ENCODE measurements around the gene INS. TPM values are rescaled to one million over a fixed set of nuclear protein-coding genes. Genes with fewer than 3 reads are reported as not detected.
"Not testable (repeated sequence)": the region's sequence is repeated elsewhere in the genome, so short reads cannot be mapped to it uniquely, and the experiment has no call there.

The INS gene
- total RNA-seq, 2 donors from 2014 or later, result not detected

DNA sequence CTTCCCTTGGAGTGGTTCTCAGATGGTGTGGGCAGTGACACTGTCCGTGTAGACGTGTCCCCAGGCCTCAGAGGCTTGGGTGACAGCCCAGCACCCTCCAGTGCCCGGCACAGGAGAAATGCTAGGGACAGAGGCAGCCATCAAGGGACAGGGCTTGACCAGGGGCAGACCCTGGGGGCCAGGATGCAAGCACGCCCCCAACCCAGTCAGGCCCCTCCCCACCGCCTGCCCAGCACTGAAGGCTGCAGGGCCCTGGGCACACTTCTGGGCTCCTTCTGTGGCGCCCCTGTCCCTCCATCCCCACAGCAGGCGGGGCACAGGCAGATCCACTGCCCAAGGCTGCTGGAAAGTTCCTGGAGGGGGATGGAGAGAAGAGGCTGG lies 32.9 kb downstream of the INS start:
- DNase-seq (ENCODE audit: low spot score) (no peak), ATAC-seq (ENCODE audit: insufficient number of reproducible peaks, low FRiP score, low read depth) (no peak)
- Histone ChIP-seq H3K4me3 (no peak overlapping the region), H3K27ac (no peak overlapping the region), H3K9me3 (no peaks in the 10 kb centered on the region), H3K36me3 (no peaks in the 10 kb centered on the region), H3K4me1 (ENCODE audit: control insufficient read depth in 1 of 2, low read depth in 2 of 2) (no peaks in the 10 kb centered on the region), H3K27me3 (replicated peaks; ENCODE audit: insufficient read depth) (no peaks in the 10 kb centered on the region)
- TF ChIP-seq, protein P1, sequence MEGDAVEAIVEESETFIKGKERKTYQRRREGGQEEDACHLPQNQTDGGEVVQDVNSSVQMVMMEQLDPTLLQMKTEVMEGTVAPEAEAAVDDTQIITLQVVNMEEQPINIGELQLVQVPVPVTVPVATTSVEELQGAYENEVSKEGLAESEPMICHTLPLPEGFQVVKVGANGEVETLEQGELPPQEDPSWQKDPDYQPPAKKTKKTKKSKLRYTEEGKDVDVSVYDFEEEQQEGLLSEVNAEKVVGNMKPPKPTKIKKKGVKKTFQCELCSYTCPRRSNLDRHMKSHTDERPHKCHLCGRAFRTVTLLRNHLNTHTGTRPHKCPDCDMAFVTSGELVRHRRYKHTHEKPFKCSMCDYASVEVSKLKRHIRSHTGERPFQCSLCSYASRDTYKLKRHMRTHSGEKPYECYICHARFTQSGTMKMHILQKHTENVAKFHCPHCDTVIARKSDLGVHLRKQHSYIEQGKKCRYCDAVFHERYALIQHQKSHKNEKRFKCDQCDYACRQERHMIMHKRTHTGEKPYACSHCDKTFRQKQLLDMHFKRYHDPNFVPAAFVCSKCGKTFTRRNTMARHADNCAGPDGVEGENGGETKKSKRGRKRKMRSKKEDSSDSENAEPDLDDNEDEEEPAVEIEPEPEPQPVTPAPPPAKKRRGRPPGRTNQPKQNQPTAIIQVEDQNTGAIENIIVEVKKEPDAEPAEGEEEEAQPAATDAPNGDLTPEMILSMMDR (IDR thresholded peaks at IDR 0.05), result no peak

DNA sequence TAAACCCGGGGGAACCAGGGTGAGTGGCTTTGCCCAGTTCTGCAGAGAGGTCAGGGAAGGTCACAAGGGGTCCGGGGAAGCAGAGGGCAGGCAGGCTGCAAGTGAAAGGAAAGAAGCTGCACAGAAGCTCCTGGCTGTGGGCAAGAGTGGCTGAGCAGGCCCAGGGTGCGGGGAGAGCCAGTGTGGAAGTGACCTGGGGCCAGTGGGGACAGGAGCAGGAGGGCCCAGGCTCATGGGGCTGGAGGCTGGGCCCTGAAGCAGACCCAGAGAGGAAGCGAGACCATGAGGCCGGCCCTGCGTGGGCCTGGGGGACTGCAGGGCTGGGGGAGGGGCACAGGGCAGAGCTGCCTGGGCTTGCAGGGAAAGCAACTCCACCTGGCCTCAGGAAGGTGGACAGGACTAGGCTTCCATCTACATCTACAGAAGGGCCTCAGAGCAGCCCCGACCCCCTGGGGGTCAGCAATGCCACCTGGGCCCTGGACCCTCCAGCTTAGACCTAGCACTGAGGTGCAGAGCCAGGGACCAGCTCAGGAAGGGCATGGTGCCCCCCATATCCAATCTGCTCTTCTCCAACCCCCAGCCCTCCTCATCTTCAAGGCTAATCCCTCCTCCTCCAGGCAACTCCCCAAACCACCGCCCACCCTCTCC lies 33.4 kb downstream of the INS start:
- Histone ChIP-seq H3K9me3 (no peaks in the 10 kb centered on the region), H3K4me3 (no peak overlapping the region), H3K27me3 (replicated peaks; ENCODE audit: insufficient read depth) (no peaks in the 10 kb centered on the region), H3K27ac (no peak overlapping the region), H3K4me1 (ENCODE audit: control insufficient read depth in 1 of 2, low read depth in 2 of 2) (no peaks in the 10 kb centered on the region), H3K36me3 (no peaks in the 10 kb centered on the region)
- ATAC-seq (ENCODE audit: insufficient number of reproducible peaks, low FRiP score, low read depth) (no peak), DNase-seq (ENCODE audit: low spot score) (no peak)
- TF ChIP-seq, protein P1 (IDR thresholded peaks at IDR 0.05), result no peak

DNA sequence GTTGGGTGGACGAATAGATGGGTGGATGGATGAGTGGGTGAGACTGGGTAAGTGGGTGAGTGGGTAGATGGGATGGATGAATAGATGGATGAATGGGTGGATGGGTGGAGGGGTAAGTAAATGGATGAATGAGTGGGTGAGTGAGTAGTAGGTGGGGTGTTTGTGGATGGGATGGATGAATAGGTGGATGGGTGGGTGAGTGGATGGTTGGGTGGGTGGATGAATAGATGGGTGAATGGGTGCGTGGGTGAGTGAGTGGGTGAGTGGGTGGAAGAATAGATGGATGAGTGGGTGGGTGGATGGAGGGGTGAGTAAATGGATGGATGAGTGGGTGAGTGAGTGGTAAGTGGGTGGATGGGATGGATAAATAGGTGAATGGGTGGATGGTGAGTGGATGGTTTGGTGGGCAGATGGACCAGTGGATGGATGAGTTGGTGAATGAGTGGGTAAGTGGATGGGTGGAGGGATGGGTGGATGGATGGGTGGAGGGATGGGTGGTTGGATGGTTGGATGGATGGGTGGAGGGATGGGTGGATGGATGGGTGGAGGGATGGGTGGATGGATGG lies 34.4 kb downstream of the INS start:
- DNase-seq (ENCODE audit: low spot score), result no peak
- Histone ChIP-seq H3K36me3 (no peaks in the 10 kb centered on the region), H3K27me3 (replicated peaks; ENCODE audit: insufficient read depth) (no peaks in the 10 kb centered on the region), H3K27ac (no peak overlapping the region), H3K4me3 (no peak overlapping the region), H3K4me1 (ENCODE audit: control insufficient read depth in 1 of 2, low read depth in 2 of 2) (no peaks in the 10 kb centered on the region), H3K9me3 (no peaks in the 10 kb centered on the region)
- TF ChIP-seq, protein P1 (IDR thresholded peaks at IDR 0.05), result no peak
- no peak for ATAC-seq (ENCODE audit: insufficient number of reproducible peaks, low FRiP score, low read depth)

DNA sequence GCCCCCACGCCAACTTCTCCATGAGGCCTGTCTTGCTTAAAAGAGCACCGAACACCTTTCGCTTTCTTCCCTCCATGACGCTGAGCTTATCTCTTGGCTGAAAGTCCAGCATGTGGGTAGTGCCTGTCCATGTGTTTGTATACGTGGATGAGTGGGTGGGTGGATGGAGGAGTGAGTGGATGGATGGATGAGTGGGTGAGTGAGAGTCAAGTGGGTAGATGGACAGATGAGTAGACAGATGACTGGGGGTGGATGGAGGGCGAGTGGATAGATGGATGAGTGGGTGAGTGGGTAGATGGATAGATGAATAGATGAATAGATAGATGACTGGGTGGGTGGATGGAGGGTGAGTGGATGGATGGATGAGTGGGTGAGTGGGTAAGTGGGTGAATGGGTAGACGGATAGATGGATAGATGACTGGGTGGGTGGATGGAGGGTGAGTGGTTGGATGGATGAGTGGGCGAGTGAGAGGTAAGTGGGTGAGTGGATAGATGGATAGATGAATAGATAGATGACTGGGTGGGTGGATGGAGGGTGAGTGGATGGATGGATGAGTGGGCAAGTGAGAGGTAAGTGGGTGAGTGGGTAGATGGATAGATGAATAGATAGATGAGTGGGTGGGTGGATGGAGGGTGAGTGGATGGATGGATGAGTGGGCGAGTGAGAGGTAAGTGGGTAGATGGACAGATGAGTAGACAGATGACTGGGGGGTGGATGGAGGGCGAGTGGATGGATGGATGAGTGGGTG lies 36.1 kb downstream of the INS start:
- not testable (repeated sequence) for H3K36me3 ChIP-seq; H3K4me3 ChIP-seq; H3K4me1 ChIP-seq (ENCODE audit: control insufficient read depth in 1 of 2, low read depth in 2 of 2); ATAC-seq (ENCODE audit: insufficient number of reproducible peaks, low FRiP score, low read depth); H3K9me3 ChIP-seq; DNase-seq (ENCODE audit: low spot score); H3K27ac ChIP-seq; H3K27me3 ChIP-seq (replicated peaks; ENCODE audit: insufficient read depth)

DNA sequence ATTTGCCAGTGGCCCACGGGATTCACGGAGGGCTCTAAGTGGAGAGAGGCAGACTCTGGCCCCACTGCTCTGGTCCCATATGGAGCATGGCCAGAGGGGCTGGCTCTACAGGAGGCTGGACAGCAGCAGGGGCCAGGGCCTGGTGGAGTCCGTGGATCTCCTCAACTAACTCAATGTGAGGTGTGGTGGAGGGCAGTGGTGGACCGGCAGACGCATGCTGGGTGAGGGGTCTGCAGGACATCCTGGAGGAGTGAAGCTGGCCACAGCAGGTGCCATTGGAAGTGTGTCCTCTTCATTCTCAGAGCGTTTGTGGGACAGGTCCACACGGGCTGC lies 37.4 kb downstream of the INS start:
- Histone ChIP-seq H3K36me3 (no peaks in the 10 kb centered on the region), H3K27me3 (replicated peaks; ENCODE audit: insufficient read depth) (no peaks in the 10 kb centered on the region), H3K27ac (no peak overlapping the region), H3K4me3 (no peak overlapping the region), H3K9me3 (no peaks in the 10 kb centered on the region), H3K4me1 (ENCODE audit: control insufficient read depth in 1 of 2, low read depth in 2 of 2) (no peaks in the 10 kb centered on the region)
- DNase-seq (ENCODE audit: low spot score) (no peak), ATAC-seq (ENCODE audit: insufficient number of reproducible peaks, low FRiP score, low read depth) (no peak)
- TF ChIP-seq, protein P1 (IDR thresholded peaks at IDR 0.05), result no peak
